Urothelium cell line (cell line): Measurements from ENCODE around the gene CRYAB.

Source experiments
- DNase-seq: peaks from one replicate; pipeline ENCODE4 v3.0.0; 2011; ENCODE audit warnings: low spot score, mixed read lengths
- FAIRE-seq: peaks from 2 replicates; lab custom pipeline; 2011; peaks lifted over from hg19 to GRCh38; lab: Jason Lieb, UNC

CRYAB gene

GRCh38 chr11:111911563-111912401 is at the start of gene CRYAB:
CRYAB (minus strand) TSS chr11:111911770; CDS start chr11:111911724, 46 bp downstream.
- FAIRE-seq: peak; percentile 71
- DNase-seq: peak; percentile 82

GRCh38 chr11:111960916-111961315 is 49.3 kb upstream of the CRYAB start:
- no peak for FAIRE-seq
- no peak for DNase-seq

DNA sequence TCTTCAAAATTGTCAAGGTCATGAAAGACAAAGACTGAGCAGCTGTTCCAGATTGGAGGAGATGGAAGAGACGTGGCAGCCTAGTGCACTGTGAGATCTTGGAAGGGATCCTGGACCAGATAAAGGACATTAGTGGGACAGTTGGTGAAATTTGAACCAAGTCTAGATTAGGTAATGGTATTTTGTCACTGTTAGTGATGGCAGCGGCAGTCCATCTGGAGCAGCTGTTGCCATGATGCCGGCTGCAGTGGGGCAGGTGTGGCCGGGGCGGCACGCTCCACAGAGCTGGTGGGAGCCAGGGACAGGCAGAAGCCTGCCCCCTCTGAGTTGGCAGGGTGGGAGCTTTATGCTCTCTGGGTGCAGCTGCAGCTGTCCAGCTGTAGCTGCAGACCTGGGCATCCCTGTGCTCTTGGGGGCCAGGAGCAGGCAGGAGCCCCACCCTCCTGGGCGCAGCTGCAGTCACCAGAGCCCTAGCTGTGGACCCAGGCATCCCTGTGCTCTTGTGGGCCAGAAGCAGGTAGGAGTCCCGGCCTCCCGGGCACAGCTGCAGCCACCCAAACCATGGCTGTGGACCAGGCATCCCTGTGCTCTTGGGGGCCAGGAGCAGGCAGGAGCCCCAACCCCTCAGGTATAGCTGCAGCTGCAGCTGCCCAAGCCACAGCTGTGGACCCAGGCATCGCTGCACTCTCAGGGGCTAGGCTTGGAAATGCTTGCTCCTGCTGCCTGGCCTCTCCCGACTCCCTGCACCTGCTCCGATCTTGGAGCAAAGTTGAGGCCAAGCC is 46.3 kb upstream of the CRYAB start:
- no peak for DNase-seq
- no peak for FAIRE-seq

DNA sequence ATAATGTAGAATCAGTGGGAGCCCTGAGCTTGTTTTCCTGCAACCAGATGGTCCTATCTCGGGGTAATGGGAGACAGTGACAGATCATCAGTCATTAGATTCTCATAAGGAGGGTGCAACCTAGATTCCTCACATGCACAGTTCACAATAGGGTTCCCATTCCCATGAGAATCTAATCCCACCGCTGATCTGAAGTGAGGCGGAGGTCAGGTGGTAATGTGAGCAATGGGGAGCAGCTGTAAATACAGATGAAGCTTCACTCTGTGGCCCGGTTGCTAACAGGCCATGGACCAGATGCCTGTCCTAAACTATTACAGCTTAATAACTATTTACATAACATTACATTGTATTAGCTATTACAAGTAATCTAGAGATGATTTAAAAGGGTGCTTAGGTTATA is 42.6 kb upstream of the CRYAB start:
- DNase-seq: no peak
- FAIRE-seq: no peak

- no peak for FAIRE-seq
- DNase-seq: no peak
Observed at GRCh38 chr11:111951565-111951964, 40.0 kb upstream of the CRYAB start.

GRCh38 chr11:111949519-111950426 is 38.2 kb upstream of the CRYAB start:
- FAIRE-seq (peak; percentile 32), DNase-seq (no peak)

DNA sequence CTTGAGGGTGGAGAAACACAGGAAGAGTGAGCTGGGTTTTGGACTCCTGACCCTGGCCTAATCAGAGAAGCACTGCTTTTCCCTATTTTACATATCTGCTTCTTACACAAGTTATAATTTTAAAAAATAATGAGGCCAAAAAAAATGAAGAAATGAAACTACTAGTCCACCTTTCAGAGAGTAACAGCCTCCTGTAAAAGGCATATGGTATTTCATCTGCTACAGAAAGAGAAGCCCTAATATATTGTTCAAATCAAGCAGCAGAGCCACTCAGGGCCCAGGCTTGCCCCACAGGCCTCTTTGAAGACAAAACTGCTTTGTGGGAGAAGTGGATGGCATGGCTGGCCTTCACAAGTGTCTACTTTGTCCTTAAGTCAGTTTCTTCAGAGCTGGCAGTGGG is 35.6 kb upstream of the CRYAB start:
- no peak for FAIRE-seq
- no peak for DNase-seq

- no peak for FAIRE-seq
- no peak for DNase-seq
Observed at GRCh38 chr11:111946499-111946898, 34.9 kb upstream of the CRYAB start.

DNA sequence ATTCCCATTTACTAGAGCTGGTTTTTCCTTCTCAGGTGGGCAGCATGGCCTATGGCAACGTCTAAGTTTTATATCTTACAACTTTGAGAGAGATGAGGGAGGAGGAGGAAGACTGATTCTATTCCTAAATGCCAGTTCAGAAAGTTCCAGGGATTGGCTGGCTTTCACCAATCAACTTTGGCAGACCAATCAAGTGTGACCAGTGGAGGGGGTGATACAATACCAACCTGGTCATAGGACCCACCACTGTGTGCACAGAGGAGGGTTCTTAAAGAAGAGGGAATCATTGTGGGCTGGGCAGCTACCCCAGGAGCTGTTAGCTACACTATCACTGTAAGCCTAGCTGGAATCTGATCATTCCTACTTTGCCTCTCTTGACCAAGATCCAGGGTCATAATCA is 33.6 kb upstream of the CRYAB start:
- DNase-seq (no peak), FAIRE-seq (no peak)

- DNase-seq (no peak), FAIRE-seq (no peak)
Observed at GRCh38 chr11:111944651-111945051, 33.1 kb upstream of the CRYAB start.

- DNase-seq: no peak
Observed at GRCh38 chr11:111944139-111944538, 32.6 kb upstream of the CRYAB start.

DNA sequence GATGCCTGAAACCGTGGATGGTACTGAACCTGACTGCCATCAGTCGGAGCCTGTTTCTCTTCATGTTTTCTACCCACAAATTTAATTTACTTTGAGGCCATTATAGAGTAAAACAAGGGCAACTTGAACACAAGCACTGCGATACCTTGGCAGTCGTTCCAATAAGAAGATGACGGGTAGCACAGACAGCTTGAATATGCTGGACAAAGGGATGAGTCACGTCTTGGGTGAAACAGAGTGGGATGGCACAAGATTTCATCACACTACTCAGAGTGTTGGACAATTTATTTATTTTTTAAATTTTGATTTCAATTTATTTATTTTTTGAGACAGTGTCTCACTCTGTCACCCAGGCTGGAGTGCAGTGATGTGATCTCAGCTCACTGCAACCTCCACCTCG is 31.3 kb upstream of the CRYAB start:
- DNase-seq (no peak), FAIRE-seq (no peak)

More at GRCh38 chr11:111944139-111944538, 32.6 kb upstream of the CRYAB start:
- FAIRE-seq: no peak

DNA sequence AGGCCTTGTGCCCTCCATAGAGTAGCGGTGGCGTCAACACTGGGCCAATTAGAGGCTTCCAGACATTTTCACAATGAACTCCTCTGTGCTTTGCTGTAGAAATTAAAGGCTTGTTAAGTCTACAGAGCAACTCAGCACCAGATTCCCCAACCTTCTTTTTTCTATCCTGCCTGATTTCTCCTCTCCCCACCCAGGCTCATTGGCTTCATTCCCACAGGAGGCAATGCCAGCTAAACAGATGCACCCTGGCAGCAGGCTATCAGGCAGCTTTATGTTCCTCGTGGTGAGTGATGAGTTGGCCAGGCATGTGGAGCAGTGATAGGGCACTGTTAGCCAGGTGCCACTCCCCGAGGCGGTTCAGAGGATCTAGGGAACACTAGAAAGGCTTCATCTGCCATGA is 30.4 kb upstream of the CRYAB start:
- DNase-seq (no peak), FAIRE-seq (no peak)

DNA sequence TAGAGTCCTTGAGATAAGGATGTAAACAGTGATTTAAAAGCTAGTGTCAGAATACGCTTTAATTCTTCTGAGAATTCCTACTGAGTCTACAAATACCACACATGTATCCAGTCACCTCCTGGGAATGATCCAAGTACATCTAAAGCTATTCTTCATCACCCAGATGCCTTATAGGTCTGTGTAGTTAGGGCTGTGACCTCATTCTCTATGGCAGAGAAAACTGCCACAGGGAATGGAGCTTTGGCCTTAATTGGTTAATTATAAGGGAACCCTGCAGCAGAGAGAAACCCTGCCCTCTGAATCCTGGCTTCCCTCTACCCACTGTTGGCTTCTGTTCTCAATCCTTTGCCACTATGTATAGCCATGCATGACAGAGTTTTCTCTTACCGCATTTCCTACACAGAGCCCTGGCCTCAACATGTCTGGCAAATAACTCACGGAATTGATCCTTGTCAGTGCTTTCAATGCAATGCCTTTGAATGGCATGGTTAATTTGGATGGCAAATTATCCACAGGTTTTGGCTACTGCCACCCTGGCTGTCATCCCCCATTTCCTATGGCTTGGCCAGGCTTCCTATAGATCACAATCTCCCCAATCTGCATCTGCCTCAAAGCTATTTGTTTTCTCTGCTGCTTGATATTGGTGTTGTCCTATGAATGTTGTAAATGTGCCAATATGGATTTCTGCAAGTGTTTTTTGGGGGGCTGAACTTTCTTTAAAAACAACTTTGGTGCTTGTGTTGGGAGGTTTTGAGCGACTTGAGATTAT is 28.4 kb upstream of the CRYAB start:
- DNase-seq (no peak), FAIRE-seq (no peak)

GRCh38 chr11:111938687-111939160 is 27.2 kb upstream of the CRYAB start:
- no peak for DNase-seq
- FAIRE-seq: no peak

DNA sequence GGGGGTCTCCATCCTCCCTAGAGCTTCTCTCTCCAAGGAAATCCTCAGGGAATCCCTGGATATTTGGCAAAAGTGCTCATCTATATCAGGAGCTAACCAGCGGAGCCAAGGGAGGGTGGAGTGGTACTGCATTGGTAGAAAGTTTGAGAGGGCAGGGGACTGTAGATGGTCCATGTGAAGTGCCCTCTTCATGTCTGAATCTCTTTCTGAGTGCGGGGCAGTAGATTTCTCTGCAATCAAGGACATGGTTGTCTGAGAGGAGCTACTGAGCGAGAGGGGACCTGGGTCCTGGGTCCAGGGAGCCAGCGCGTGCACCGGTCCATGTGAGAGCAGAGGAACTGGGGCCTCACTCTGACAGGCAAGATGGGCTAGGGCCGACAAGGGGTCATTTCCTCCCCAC is 26.3 kb upstream of the CRYAB start:
- no peak for FAIRE-seq
- no peak for DNase-seq

DNA sequence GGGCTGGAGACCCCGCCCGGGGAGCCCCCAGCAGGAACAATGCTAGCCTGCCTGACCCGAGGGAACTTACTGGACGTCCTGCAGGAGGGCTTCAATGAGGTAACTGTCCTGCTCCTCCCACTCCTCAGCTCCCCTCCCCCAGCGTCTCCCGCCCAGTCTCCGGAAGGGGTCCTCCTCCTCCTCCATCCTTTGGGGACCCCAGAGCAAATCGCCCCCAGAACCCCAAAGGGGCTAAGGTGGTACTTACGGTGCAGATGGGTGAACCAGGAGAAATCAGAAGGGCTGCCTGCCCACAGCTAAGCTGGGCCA is 25.8 kb upstream of the CRYAB start:
- no peak for DNase-seq

DNA sequence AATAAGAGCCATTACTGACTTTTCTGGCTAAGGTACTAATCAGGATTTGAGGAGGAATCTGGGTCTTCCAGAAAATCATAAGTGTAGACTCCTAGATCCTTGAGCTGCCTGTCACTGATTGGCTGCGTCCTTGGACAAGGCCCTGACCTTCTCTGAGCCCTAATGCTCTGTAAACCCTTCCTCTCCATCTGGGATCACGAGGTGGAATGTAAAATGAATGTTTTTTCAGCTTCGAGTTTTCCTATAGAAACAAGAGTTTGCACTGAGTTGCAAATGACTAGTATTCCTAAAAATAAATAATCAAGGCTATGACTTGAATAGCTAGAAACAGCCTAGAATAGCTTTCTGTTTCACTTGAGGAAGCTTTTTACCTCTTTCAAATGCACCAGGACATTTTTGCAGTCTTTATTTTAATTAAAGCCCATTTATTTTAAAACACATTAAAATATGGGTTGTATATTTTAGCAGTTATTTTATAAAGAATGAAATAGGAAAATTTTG is 24.5 kb upstream of the CRYAB start:
- no peak for FAIRE-seq
- no peak for DNase-seq

More for the DNA sequence above, 25.8 kb upstream of the CRYAB start:
- no peak for FAIRE-seq

- DNase-seq: no peak
- no peak for FAIRE-seq
Observed at GRCh38 chr11:111935317-111936039, 23.9 kb upstream of the CRYAB start.
